ENCODE measurements around the gene SERF2.

DNA sequence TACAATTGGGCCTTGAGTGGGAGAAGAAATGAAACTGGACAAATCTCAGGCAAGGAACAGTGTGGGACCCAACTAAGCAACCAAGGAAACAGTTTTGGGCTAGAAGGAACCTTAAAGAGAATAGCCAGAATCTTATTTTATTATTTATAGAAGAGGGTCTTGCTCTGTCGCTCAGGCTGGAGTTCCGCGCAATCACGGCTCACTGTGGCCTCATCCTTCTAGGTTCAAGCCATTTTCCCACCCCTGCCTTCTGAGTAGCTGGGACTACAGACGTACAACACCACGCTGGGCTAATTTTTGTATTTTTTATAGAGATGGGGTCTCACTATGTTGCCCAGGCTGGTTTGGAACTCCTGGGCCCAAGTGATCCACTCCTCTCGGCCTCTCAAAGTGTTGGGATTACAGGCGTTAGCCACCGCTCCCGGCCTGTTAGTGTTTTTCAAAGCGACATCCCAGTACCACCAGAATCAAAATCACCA is 33.9 kb downstream of the SERF2 start:
- TF ChIP-seq, protein P1, sequence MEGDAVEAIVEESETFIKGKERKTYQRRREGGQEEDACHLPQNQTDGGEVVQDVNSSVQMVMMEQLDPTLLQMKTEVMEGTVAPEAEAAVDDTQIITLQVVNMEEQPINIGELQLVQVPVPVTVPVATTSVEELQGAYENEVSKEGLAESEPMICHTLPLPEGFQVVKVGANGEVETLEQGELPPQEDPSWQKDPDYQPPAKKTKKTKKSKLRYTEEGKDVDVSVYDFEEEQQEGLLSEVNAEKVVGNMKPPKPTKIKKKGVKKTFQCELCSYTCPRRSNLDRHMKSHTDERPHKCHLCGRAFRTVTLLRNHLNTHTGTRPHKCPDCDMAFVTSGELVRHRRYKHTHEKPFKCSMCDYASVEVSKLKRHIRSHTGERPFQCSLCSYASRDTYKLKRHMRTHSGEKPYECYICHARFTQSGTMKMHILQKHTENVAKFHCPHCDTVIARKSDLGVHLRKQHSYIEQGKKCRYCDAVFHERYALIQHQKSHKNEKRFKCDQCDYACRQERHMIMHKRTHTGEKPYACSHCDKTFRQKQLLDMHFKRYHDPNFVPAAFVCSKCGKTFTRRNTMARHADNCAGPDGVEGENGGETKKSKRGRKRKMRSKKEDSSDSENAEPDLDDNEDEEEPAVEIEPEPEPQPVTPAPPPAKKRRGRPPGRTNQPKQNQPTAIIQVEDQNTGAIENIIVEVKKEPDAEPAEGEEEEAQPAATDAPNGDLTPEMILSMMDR (IDR thresholded peaks at IDR 0.05; ENCODE audit: poor library complexity, severe bottlenecking), result no peak
- TF ChIP-seq SMC3 (conservative IDR thresholded peaks at IDR 0.05; ENCODE audit: poor library complexity) (no peak), RAD21 (conservative IDR thresholded peaks at IDR 0.05) (no peak), EP300 (conservative IDR thresholded peaks at IDR 0.05; ENCODE audit: poor library complexity, severe bottlenecking) (no peak), POLR2AphosphoS5 (IDR thresholded peaks at IDR 0.05) (no peak), EZH2 (IDR thresholded peaks at IDR 0.05; ENCODE audit: borderline replicate concordance, insufficient read depth, low read length, poor library complexity, severe bottlenecking) (no peak), TAF1 (IDR thresholded peaks at IDR 0.05; ENCODE audit: low read depth) (no peak), MXI1 (conservative IDR thresholded peaks at IDR 0.05; ENCODE audit: poor library complexity, severe bottlenecking) (no peak)
- TF ChIP-seq, protein P2, sequence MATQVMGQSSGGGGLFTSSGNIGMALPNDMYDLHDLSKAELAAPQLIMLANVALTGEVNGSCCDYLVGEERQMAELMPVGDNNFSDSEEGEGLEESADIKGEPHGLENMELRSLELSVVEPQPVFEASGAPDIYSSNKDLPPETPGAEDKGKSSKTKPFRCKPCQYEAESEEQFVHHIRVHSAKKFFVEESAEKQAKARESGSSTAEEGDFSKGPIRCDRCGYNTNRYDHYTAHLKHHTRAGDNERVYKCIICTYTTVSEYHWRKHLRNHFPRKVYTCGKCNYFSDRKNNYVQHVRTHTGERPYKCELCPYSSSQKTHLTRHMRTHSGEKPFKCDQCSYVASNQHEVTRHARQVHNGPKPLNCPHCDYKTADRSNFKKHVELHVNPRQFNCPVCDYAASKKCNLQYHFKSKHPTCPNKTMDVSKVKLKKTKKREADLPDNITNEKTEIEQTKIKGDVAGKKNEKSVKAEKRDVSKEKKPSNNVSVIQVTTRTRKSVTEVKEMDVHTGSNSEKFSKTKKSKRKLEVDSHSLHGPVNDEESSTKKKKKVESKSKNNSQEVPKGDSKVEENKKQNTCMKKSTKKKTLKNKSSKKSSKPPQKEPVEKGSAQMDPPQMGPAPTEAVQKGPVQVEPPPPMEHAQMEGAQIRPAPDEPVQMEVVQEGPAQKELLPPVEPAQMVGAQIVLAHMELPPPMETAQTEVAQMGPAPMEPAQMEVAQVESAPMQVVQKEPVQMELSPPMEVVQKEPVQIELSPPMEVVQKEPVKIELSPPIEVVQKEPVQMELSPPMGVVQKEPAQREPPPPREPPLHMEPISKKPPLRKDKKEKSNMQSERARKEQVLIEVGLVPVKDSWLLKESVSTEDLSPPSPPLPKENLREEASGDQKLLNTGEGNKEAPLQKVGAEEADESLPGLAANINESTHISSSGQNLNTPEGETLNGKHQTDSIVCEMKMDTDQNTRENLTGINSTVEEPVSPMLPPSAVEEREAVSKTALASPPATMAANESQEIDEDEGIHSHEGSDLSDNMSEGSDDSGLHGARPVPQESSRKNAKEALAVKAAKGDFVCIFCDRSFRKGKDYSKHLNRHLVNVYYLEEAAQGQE (IDR thresholded peaks at IDR 0.05; ENCODE audit: borderline replicate concordance), result no peak

Measured in neural cell (in vitro differentiated cells).